Mucosa of stomach (tissue), 1 donor: ENCODE results near the gene THY1.

ENCODE experiments used
- H3K27me3 ChIP-seq: one replicate; pipeline ENCODE4 v1.7.0; 2013; ENCODE audit warnings: mild to moderate bottlenecking, low read length; ENCODE audit not compliant: control insufficient read depth, insufficient read depth
- H3K36me3 ChIP-seq: one replicate; pipeline ENCODE4 v1.7.0; 2013; ENCODE audit warnings: low read length; ENCODE audit not compliant: control insufficient read depth, insufficient read depth
- H3K4me1 ChIP-seq: one replicate; pipeline ENCODE4 v1.7.0; 2013; ENCODE audit warnings: mild to moderate bottlenecking, low read length; ENCODE audit not compliant: control insufficient read depth, insufficient read depth
- H3K4me3 ChIP-seq: one replicate; pipeline ENCODE4 v1.7.0; 2013; ENCODE audit warnings: low read length
- H3K9ac ChIP-seq: one replicate; pipeline ENCODE4 v1.7.0; 2013; ENCODE audit warnings: mild to moderate bottlenecking, low read length, moderate library complexity
- H3K9me3 ChIP-seq: one replicate; pipeline ENCODE4 v1.7.0; 2013; ENCODE audit warnings: mild to moderate bottlenecking, low read length, moderate library complexity; ENCODE audit not compliant: control insufficient read depth
- donor health status: Pancreatic carcinoma.

The THY1 gene

GRCh38 chr11:119376197-119376847 is 46.6 kb downstream of the THY1 start:
- Histone ChIP-seq H3K4me1 (peaks cover 37% of the 10 kb centered on the region), H3K36me3 (no peaks in the 10 kb centered on the region), H3K9ac (no peak overlapping the region), H3K4me3 (no peak overlapping the region), H3K9me3 (no peaks in the 10 kb centered on the region), H3K27me3 (peaks cover 11% of the 10 kb centered on the region)

DNA sequence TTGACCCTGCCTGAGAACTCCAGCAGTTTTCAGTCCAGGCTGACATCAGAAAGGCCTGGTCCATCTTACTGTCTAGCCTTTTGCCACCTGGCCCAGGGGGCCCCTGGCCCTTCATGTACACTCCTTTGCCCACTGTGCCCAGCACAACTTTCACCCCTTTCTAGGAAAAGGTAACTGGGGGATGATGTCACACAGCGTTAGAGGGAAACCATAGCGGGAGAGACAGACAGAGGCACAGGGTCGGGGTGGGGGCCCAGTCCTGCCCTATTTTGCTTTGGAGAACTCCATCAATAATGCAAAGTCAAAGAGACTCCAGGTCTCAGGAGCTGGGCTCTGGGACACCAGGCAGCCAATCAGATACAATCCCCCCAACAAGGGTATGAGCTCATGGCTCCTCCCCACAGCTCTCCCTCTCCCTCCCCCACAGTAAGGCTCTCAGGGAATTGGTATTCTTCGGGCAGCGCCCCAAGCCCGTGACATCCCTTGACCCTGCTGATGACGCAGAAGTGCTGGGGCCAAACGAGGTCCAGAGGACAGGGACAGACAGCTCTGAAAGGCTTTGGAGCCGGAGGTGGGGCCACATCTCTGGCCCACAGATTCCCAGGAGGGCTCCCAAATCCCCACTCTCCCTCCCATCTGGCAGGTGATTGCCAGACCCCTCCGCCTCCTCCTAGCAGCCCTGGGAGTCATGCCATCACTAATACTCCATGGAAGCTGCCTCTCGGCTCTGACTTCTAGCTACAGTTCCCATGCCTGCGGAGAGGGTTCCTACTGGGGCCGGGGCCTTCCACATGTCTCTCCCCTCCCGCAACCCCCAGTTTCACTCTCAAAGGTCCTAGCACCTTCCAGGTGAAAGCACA is 47.4 kb downstream of the THY1 start:
- Histone ChIP-seq H3K36me3 (no peaks in the 10 kb centered on the region), H3K4me3 (no peak overlapping the region), H3K9me3 (no peaks in the 10 kb centered on the region), H3K27me3 (peaks cover 4% of the 10 kb centered on the region), H3K4me1 (peaks cover 37% of the 10 kb centered on the region), H3K9ac (no peak overlapping the region)

GRCh38 chr11:119374632-119375336 is 48.2 kb downstream of the THY1 start:
- no peak overlapping the region for H3K9ac ChIP-seq
- H3K4me1 ChIP-seq: peaks cover 43% of the 10 kb centered on the region

DNA sequence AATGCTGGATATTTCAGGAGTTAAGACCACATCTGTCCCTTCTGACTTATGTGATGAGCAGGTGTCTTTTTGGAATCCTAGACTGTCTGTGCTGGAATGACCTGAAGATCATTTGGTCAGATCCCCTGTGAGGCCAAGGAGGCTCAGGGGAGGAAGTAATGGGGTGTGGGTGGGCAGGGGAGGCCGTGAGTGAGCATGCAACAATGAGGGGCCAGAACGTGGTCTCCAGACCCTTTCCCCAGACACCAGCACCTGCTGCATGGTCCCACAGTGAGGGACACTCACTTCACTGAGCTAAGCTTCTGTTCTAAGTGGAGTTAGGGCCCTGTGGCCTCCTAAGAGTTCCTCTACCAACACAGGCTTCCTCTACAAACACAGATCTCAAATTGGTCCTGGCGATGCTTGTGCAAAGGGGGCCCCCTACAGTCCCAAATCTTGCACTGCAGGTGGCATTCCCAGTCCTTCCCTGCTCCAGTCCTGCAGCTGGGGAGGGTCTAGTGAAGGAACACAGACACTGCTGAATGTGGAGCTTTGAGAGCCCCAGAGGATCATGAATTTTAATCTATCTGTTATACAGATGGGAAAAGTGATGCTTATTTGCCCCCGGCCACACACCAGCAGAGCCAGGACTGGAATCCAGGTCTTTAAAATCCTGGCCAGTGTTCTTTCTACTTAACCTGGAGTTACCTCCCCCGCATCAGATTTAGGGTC is 48.9 kb downstream of the THY1 start:
- no peak overlapping the region for H3K9ac ChIP-seq

More at GRCh38 chr11:119374632-119375336, 48.2 kb downstream of the THY1 start:
- Histone ChIP-seq H3K27me3 (no peaks in the 10 kb centered on the region), H3K36me3 (no peaks in the 10 kb centered on the region), H3K4me3 (no peak overlapping the region), H3K9me3 (no peaks in the 10 kb centered on the region)

GRCh38 chr11:119373059-119373920 is 49.7 kb downstream of the THY1 start:
- H3K4me3 ChIP-seq: no peak overlapping the region
- peaks cover 58% of the 10 kb centered on the region for H3K4me1 ChIP-seq
- H3K36me3 ChIP-seq: no peaks in the 10 kb centered on the region
- no peak overlapping the region for H3K9ac ChIP-seq
- no peaks in the 10 kb centered on the region for H3K27me3 ChIP-seq
- H3K9me3 ChIP-seq: no peaks in the 10 kb centered on the region

More for the DNA sequence above, 48.9 kb downstream of the THY1 start:
- H3K4me3 ChIP-seq: no peak overlapping the region
- H3K27me3 ChIP-seq: no peaks in the 10 kb centered on the region
- no peaks in the 10 kb centered on the region for H3K9me3 ChIP-seq
- H3K4me1 ChIP-seq: peaks cover 50% of the 10 kb centered on the region
- no peaks in the 10 kb centered on the region for H3K36me3 ChIP-seq

DNA sequence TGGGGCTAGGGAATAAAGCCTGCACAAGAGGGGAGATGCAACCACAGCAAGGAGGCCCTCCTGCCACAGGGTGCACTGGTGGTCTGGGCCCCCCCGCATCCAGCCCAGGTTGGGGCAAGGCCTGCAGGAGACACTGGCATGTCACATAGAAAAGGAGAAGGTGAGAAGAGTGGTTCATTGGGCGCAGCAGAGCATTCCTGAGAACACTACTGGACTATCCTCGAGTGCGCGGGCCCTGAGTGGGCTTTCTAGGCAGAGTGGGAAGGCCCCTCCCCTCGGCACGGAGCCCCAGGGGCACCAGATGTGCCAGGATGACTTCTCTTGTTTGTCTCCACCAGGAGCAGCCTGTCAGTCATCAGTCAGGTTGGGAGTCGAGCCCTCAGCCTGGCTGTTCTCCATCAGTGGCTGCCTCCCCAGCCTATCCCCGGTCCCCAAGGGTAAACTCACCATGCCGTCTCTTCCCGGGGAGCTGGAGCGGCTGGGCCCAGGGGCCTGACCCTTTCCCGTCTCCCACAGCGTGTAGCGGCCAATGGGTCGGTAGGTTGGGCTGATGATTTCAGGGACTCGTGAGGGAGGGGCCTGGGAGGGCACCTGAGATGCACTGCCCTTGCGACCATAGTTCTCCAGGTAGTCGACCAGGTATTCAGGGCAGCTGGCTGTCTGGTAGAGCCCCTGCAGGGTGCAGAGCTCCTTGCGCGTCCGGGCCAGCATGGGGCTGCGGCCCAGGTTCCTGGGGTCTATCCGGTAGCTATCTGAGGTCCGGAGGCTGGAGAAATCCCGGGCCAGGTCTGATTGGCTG is 50.5 kb downstream of the THY1 start:
- no peak overlapping the region for H3K4me3 ChIP-seq
- H3K9me3 ChIP-seq: no peaks in the 10 kb centered on the region
- no peaks in the 10 kb centered on the region for H3K36me3 ChIP-seq
- peaks cover 66% of the 10 kb centered on the region for H3K4me1 ChIP-seq
- no peak overlapping the region for H3K9ac ChIP-seq
- H3K27me3 ChIP-seq: no peaks in the 10 kb centered on the region

DNA sequence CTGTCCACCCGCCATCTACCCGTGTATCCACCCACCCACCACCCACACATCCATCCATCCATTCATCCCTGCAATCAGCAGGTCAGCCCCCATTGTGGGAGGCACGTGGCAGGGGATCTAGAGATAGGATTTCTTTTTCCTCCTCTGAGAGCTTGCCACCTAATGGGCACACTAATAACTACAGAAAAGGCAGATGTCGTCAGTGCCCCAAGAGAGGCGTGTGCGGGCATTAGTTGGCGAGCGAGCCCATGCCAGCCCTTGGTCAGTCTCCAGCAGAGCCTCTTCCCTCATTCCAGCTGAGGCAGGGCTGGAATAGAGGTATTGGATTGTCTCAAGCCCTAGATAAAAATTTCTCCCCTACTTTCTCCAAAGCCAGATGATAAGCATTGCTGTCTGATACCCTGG is 51.2 kb downstream of the THY1 start:
- Histone ChIP-seq H3K9me3 (no peaks in the 10 kb centered on the region), H3K4me3 (no peak overlapping the region), H3K36me3 (no peaks in the 10 kb centered on the region), H3K27me3 (no peaks in the 10 kb centered on the region), H3K4me1 (peaks cover 72% of the 10 kb centered on the region), H3K9ac (no peak overlapping the region)

- Histone ChIP-seq H3K4me1 (peaks cover 73% of the 10 kb centered on the region), H3K36me3 (no peaks in the 10 kb centered on the region), H3K4me3 (no peak overlapping the region), H3K27me3 (no peaks in the 10 kb centered on the region), H3K9me3 (no peaks in the 10 kb centered on the region), H3K9ac (no peak overlapping the region)
Measured at GRCh38 chr11:119371067-119371601, 51.8 kb downstream of the THY1 start.

- no peaks in the 10 kb centered on the region for H3K9me3 ChIP-seq
- H3K9ac ChIP-seq: no peak overlapping the region
- H3K27me3 ChIP-seq: no peaks in the 10 kb centered on the region
- peaks cover 68% of the 10 kb centered on the region for H3K4me1 ChIP-seq
- no peaks in the 10 kb centered on the region for H3K36me3 ChIP-seq
- H3K4me3 ChIP-seq: no peak overlapping the region
Measured at GRCh38 chr11:119370486-119371046, 52.4 kb downstream of the THY1 start.
